Activated CD4-positive, CD25-positive, alpha-beta regulatory T cell treated with anti-CD3 and anti-CD28 coated beads, Interleukin-2, amount 50 U/mL, for 72 hours (primary cell): Measurements from ENCODE around the gene MEX3D.
A peak's percentile ranks its signal among the peaks of the same experiment; 100 is the strongest.

ENCODE experiments used
- DNase-seq: peaks from one replicate; pipeline ENCODE4 v3.0.0; 2021

The MEX3D gene

GRCh38 chr19:1514986-1515721 lies 53.0 kb downstream of the MEX3D start:
- DNase-seq: no peak

- DNase-seq: no peak
Measured at GRCh38 chr19:1514295-1514661, 53.8 kb downstream of the MEX3D start.

GRCh38 chr19:1513499-1514294 lies 54.4 kb downstream of the MEX3D start:
- DNase-seq: peak; percentile 73

- DNase-seq: peak; percentile 77
Measured at GRCh38 chr19:1512671-1513498, 55.2 kb downstream of the MEX3D start, which contains the start of gene ADAMTSL5. Gene ADAMTSL5 (minus strand): TSS chr19:1513019. CDS start chr19:1510943, 2,076 bp downstream.

GRCh38 chr19:1511318-1512317 lies 56.5 kb downstream of the MEX3D start:
- no peak for DNase-seq

- DNase-seq: no peak
Measured at GRCh38 chr19:1510807-1511206, 57.3 kb downstream of the MEX3D start.

GRCh38 chr19:1510442-1510806 lies 57.7 kb downstream of the MEX3D start:
- DNase-seq: no peak

GRCh38 chr19:1509602-1510441 lies 58.3 kb downstream of the MEX3D start:
- DNase-seq: no peak

- DNase-seq: no peak
Measured at GRCh38 chr19:1508507-1508856, 59.6 kb downstream of the MEX3D start.

GRCh38 chr19:1507763-1508506 lies 60.2 kb downstream of the MEX3D start:
- peak; percentile 86 for DNase-seq

GRCh38 chr19:1507192-1507660 lies 60.9 kb downstream of the MEX3D start:
- no peak for DNase-seq

GRCh38 chr19:1505991-1506881 lies 61.9 kb downstream of the MEX3D start:
- no peak for DNase-seq

- DNase-seq: no peak
Measured at GRCh38 chr19:1505012-1505411, 63.1 kb downstream of the MEX3D start.
